Stimulated activated CD4-positive, alpha-beta T cell treated with anti-CD3 and anti-CD28 coated beads, Interleukin-1b, Interleukin-23, amount 100 ng/mL, for 1 hour (primary cell): ENCODE data around the gene RBM3.

Source experiments
- DNase-seq, 2 donors: peaks; one replicate each; pipeline ENCODE4 v3.0.0-alpha.2; 2020; ENCODE audit warnings: low read depth in 2 of 2

RBM3 gene

DNA sequence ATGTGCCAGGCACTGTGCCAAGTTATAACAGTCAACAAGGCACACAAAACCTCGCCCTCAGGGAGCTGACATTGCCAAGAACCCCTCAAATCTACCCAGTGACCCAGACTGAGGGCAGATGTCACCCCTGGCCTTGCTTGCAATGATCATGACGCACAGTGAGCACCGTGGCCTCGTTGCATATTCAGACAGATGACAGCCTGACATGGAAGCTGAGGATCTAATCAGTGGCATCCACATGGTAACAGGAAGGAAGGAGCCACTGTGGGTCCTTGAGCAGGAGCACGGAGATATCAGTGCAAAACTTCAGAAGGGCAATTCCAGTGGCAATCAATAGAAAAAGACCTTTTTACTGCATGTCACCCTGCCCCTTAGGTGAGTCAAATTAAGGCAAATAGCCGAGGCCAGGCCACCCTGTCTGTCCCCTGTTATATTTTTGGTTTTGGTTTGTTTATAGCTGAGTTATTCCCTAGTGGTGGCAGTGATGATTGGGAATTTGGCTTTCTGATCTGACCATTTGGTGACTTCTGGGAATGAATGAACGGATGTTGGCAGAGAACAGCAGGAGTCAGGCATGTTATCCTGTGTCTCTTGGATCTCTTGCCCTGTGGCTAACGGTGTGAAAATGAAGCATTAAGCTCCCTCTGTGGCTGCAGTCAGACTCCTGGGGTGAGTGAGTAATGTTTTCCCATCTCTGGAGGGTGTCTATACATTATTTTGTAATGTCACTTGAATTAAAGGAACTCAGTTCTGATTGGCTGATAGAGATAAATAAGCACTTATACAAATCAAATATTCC is 43.5 kb downstream of the RBM3 start:
- DNase-seq = no peak

- DNase-seq = no peak
These were observed 52.4 kb downstream of the RBM3 start for GRCh38 chrX:48626401-48627298.
